Measurements from ENCODE around the gene DYNC2LI1. TPM values are rescaled to one million over a fixed set of nuclear protein-coding genes. Genes with fewer than 3 reads are reported as not detected.

DYNC2LI1 gene
- total RNA-seq, 1 experiment from 2014 or later = 17.7 TPM

DNA sequence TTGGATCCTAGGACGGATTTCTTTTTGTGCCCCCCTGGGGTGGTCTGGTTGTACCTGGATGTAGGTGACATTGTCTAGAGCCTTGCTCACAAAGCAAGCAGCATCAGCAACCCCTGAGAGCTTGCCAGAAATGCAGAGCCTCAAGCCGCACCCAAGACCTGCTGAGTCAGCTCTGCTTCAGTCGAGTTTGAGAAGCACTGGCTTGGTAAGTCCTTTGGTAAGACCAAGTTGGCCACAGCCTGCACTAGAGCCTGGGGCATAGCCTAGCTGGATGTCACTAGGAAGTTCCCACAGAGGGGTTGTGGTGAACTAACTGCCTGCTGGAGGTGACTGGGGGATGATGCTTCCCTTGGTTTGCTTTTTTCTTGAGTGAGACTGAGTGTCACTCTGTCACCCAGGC, 58.6 kb downstream of the DYNC2LI1 start:
- H3K4me1 ChIP-seq (ENCODE audit: insufficient read depth, low read length) = no peaks in the 10 kb centered on the region
- H3K27me3 ChIP-seq (ENCODE audit: low read length) = no peaks in the 10 kb centered on the region
- H3K4me2 ChIP-seq (ENCODE audit: low read length) = no peak overlapping the region
- H3K36me3 ChIP-seq (ENCODE audit: low read depth, low read length) = no peaks in the 10 kb centered on the region
- H3K79me2 ChIP-seq (ENCODE audit: low read length) = no peaks in the 10 kb centered on the region
- BruUV-seq (replicated peaks) = no TSS peak
- H3F3A ChIP-seq (ENCODE audit: low read length, unreplicated experiment) = no peaks in the 10 kb centered on the region
- ATAC-seq (no peak), DNase-seq (peak; percentile 19)
- H4K20me1 ChIP-seq (ENCODE audit: low read length) = no peaks in the 10 kb centered on the region
- POLR2A ChIA-PET (ENCODE audit: unreplicated experiment) = no interaction called here
- no peak overlapping the region for H3K4me3 ChIP-seq (ENCODE audit: low read length)
- CTCF ChIA-PET = no interaction called here
- H3K9ac ChIP-seq (ENCODE audit: low read length) = no peak overlapping the region
- no peaks in the 10 kb centered on the region for H3K9me2 ChIP-seq (replicated peaks; ENCODE audit: low read length)
- TF ChIP-seq, protein P1, sequence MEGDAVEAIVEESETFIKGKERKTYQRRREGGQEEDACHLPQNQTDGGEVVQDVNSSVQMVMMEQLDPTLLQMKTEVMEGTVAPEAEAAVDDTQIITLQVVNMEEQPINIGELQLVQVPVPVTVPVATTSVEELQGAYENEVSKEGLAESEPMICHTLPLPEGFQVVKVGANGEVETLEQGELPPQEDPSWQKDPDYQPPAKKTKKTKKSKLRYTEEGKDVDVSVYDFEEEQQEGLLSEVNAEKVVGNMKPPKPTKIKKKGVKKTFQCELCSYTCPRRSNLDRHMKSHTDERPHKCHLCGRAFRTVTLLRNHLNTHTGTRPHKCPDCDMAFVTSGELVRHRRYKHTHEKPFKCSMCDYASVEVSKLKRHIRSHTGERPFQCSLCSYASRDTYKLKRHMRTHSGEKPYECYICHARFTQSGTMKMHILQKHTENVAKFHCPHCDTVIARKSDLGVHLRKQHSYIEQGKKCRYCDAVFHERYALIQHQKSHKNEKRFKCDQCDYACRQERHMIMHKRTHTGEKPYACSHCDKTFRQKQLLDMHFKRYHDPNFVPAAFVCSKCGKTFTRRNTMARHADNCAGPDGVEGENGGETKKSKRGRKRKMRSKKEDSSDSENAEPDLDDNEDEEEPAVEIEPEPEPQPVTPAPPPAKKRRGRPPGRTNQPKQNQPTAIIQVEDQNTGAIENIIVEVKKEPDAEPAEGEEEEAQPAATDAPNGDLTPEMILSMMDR (conservative IDR thresholded peaks at IDR 0.05; ENCODE audit: low read depth, low read length) = no peak
- TF ChIP-seq EZH2phosphoT487 (IDR thresholded peaks at IDR 0.05; ENCODE audit: borderline replicate concordance, low read length) (no peak), EZH2 (IDR thresholded peaks at IDR 0.05; ENCODE audit: low read length, unreplicated experiment) (no peak)
- no peaks in the 10 kb centered on the region for H3K9me3 ChIP-seq (ENCODE audit: low read length)
- H3K27ac ChIP-seq (ENCODE audit: low read length) = no peak overlapping the region
- H2AFZ ChIP-seq (ENCODE audit: low read length) = no peak overlapping the region
- intact Hi-C loops (cut with micrococcal nuclease) = no loop called here

DNA sequence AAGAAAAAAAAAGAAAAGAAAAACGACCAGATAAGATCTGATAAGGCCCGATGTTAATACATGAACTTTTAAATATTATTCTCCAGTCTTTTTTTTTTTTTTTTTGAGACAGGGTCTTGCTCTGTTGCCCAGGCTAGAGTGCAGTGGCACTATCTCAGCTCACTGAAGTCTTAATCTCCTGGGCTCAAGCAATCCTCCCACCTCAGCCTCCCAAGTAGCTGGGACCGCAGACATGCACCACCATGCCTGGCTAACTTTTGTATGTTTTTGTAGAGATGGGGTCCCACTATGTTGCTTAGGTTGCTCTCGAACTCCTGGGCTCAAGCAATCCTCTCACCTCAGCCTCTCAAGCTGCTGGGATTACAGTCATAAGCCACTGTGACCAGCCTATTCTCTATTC, 63.2 kb downstream of the DYNC2LI1 start:
- Histone ChIP-seq H2AFZ (ENCODE audit: low read length) (no peak overlapping the region), H3K27ac (ENCODE audit: low read length) (no peak overlapping the region), H3K4me1 (ENCODE audit: insufficient read depth, low read length) (no peaks in the 10 kb centered on the region), H3K36me3 (ENCODE audit: low read depth, low read length) (no peaks in the 10 kb centered on the region), H3K9me2 (replicated peaks; ENCODE audit: low read length) (no peaks in the 10 kb centered on the region), H3K4me3 (ENCODE audit: low read length) (no peak overlapping the region), H3F3A (ENCODE audit: low read length, unreplicated experiment) (no peaks in the 10 kb centered on the region), H4K20me1 (ENCODE audit: low read length) (no peaks in the 10 kb centered on the region), H3K9ac (ENCODE audit: low read length) (no peak overlapping the region), H3K4me2 (ENCODE audit: low read length) (no peak overlapping the region), H3K9me3 (ENCODE audit: low read length) (no peaks in the 10 kb centered on the region), H3K79me2 (ENCODE audit: low read length) (no peaks in the 10 kb centered on the region), H3K27me3 (ENCODE audit: low read length) (no peaks in the 10 kb centered on the region)
- intact Hi-C loops (cut with micrococcal nuclease) = no loop called here
- ChIA-PET POLR2A (ENCODE audit: unreplicated experiment) (no interaction called here), CTCF (no interaction called here)
- no TSS peak for BruUV-seq (replicated peaks)
- DNase-seq (no peak), ATAC-seq (no peak)
- TF ChIP-seq EZH2 (IDR thresholded peaks at IDR 0.05; ENCODE audit: low read length, unreplicated experiment) (no peak), EZH2phosphoT487 (IDR thresholded peaks at IDR 0.05; ENCODE audit: borderline replicate concordance, low read length) (no peak)
- TF ChIP-seq, protein P1 (conservative IDR thresholded peaks at IDR 0.05; ENCODE audit: low read depth, low read length) = no peak

DNA sequence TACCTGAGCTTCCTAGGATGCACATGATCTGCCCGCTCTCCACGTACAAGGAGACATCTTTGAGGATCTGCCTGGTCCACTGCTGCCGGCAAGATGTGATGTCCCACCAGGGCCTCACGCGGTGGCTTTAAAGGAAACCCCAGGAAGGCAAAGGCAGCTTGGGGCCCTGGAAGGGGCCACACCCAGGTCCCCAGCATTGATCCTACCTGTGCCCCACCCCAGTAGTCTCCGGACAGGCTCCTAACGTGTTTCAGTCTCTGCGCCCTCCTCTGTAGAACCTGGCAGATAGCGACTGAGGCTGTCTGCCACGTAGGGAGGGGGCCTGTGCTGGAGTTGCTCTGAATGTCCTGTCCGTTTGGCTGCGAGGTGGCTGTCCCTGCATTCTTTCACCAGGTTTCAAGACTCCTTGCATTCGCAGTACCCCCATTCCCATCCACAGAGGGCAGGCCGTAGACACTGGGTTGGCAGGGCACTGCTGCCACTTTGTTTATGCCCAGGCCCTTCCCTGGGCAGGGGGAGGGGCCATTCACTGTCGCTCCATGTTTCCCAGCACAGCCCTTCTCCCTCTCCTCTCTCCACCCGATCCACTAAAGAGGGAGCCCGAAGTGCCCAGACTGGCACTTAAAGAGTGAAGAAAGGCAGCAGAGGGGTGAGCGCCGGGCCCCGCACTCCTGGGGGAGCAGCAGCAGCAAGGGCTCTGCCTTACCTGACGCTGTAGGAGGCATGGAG, 64.2 kb downstream of the DYNC2LI1 start:
- Histone ChIP-seq H3K9me2 (replicated peaks; ENCODE audit: low read length) (no peaks in the 10 kb centered on the region), H3K79me2 (ENCODE audit: low read length) (no peaks in the 10 kb centered on the region), H2AFZ (ENCODE audit: low read length) (no peak overlapping the region), H3K27ac (ENCODE audit: low read length) (no peak overlapping the region), H3K27me3 (ENCODE audit: low read length) (no peaks in the 10 kb centered on the region), H3K36me3 (ENCODE audit: low read depth, low read length) (no peaks in the 10 kb centered on the region), H3K9me3 (ENCODE audit: low read length) (no peaks in the 10 kb centered on the region), H3K4me3 (ENCODE audit: low read length) (no peak overlapping the region), H3K4me2 (ENCODE audit: low read length) (no peak overlapping the region), H3F3A (ENCODE audit: low read length, unreplicated experiment) (no peaks in the 10 kb centered on the region), H4K20me1 (ENCODE audit: low read length) (no peaks in the 10 kb centered on the region), H3K4me1 (ENCODE audit: insufficient read depth, low read length) (no peaks in the 10 kb centered on the region), H3K9ac (ENCODE audit: low read length) (no peak overlapping the region)
- no TSS peak for BruUV-seq (replicated peaks)
- ChIA-PET CTCF (no interaction called here), POLR2A (ENCODE audit: unreplicated experiment) (no interaction called here)
- TF ChIP-seq, protein P1 (conservative IDR thresholded peaks at IDR 0.05; ENCODE audit: low read depth, low read length) = no peak
- TF ChIP-seq EZH2phosphoT487 (IDR thresholded peaks at IDR 0.05; ENCODE audit: borderline replicate concordance, low read length) = no peak
- TF ChIP-seq EZH2 (IDR thresholded peaks at IDR 0.05; ENCODE audit: low read length, unreplicated experiment) = no peak
- DNase-seq (no peak), ATAC-seq (no peak)
- intact Hi-C loops (cut with micrococcal nuclease) = no loop called here

Data from PC-3 (cell line).